Heart left ventricle (tissue), 13 donors: ENCODE results near the gene CD2BP2.

Source experiments
- CTCF ChIP-seq, 12 donors: fragments of 200-600 bp; sonication (generic) in 4 of 12; IDR thresholded peaks; one replicate each; pipeline versions ENCODE4 v1.5.0 to v1.8.0; 2018 to 2022; ENCODE audit warnings: antibody characterized with exemption in 12 of 12, mild to moderate bottlenecking in 5 of 12
- POLR2A ChIP-seq, 2 donors: fragments of 450-650 bp; IDR thresholded peaks; one replicate each; pipeline ENCODE4 v1.6.1; 2017; ENCODE audit warnings: antibody characterized with exemption in 2 of 2, mild to moderate bottlenecking in 2 of 2, moderate library complexity in 2 of 2
- donor health status: ischemic (EF 13 %, LVEDD 7.1; RV severe dilation, severe dysfunction).
- donor health status: DM: no; HTN: yes; CAD: no.
- donor health status: DM: no; HTN: no; CAD: no.
- donor health status: ischemic (EF 25% LVEDD 6.9; RV normal size, moderate dysfunction).
- donor health status: ischemic (EF 25% LVEDD 5.7; RV mildly dilated, moderate dysfunction).
- donor health status: ischemic (EF 35%, LVEDD 5.7; RV mildly dilated, moderate dysfunction).
- donor health status: nonischemic (EF 11% LVEDD 7.7; RV severe dilation, severe dysfunction).
- donor health status: DM: yes; HTN: yes; CAD: no.
- donor health status: PGD.
- donor health status: ischemic (EF 29% LVEDD 5.4; RV normal size, mild dysfunction).
- donor health status: nonischemic (EF 23%, LVEDD 6.1; RV moderate dilation, normal function).

GRCh38 chr16:30371248-30371816 lies 16.2 kb upstream of the CD2BP2 start:
- TF ChIP-seq POLR2A (IDR thresholded peaks at IDR 0.05): no peak
- peak in 4 of 12 donors; percentile 1 to 2 (median 2) for TF ChIP-seq CTCF (IDR thresholded peaks at IDR 0.05)
